Raji (cell line): Measurements from ENCODE around the gene STIMATE.

Experiments used
- POLR2A ChIP-seq: IDR thresholded peaks from 2 replicates; pipeline ENCODE4 v1.6.1; 2011; ENCODE audit warnings: low read depth, low read length, control low read depth; ENCODE audit not compliant: insufficient read depth

The STIMATE gene

GRCh38 chr3:52854013-52854412, 43.3 kb downstream of the STIMATE start:
- TF ChIP-seq POLR2A: no peak

GRCh38 chr3:52852419-52852818, 44.9 kb downstream of the STIMATE start:
- TF ChIP-seq POLR2A: no peak

GRCh38 chr3:52851348-52851747, 46.0 kb downstream of the STIMATE start:
- TF ChIP-seq POLR2A: no peak

GRCh38 chr3:52849656-52850055, 47.7 kb downstream of the STIMATE start:
- no peak for TF ChIP-seq POLR2A

- no peak for TF ChIP-seq POLR2A
Measured at GRCh38 chr3:52848617-52849016, 48.7 kb downstream of the STIMATE start.

- no peak for TF ChIP-seq POLR2A
Measured at GRCh38 chr3:52847726-52848125, 49.6 kb downstream of the STIMATE start.

GRCh38 chr3:52847241-52847640, 50.1 kb downstream of the STIMATE start:
- no peak for TF ChIP-seq POLR2A

- no peak for TF ChIP-seq POLR2A
Measured at GRCh38 chr3:52846432-52846965, 50.8 kb downstream of the STIMATE start.

GRCh38 chr3:52845691-52846431, 51.5 kb downstream of the STIMATE start:
- no peak for TF ChIP-seq POLR2A

GRCh38 chr3:52845157-52845556, 52.2 kb downstream of the STIMATE start:
- no peak for TF ChIP-seq POLR2A

- no peak for TF ChIP-seq POLR2A
Measured at GRCh38 chr3:52844290-52844975, 52.9 kb downstream of the STIMATE start.

GRCh38 chr3:52843881-52844280, 53.5 kb downstream of the STIMATE start:
- TF ChIP-seq POLR2A: no peak

- no peak for TF ChIP-seq POLR2A
Measured at GRCh38 chr3:52843108-52843865, 54.1 kb downstream of the STIMATE start.

- no peak for TF ChIP-seq POLR2A
Measured at GRCh38 chr3:52842424-52842823, 54.9 kb downstream of the STIMATE start.

- no peak for TF ChIP-seq POLR2A
Measured at GRCh38 chr3:52841981-52842340, 55.4 kb downstream of the STIMATE start.
